ENCODE results near the gene TSPAN19.

TSPAN19 gene

DNA sequence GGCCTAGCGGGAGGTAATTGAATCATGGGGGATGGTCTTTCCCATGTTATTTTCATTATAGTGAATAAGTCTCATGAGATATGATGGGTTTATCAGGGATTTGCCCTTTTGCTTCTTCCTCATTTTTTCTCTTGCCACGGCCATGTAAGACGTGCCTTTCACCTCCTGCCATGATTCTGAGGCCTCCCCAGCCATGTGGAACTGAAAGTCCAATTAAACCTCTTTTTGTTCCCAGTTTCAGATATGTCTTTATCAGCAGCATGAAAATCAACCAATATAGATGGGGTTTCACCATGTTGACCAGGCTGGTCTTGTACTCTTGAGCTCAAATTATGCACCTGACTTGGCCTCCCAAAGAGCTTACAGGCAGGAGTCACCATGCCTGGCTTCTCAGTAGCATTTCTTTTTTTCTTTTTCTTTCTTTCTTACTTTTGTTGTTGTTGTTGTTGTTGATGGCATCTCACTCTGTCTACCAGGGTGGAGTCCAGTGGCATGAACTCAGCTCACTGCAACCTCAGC is 33.2 kb downstream of the TSPAN19 start:
- no peak for DNase-seq (ENCODE audit: low read depth, low spot score)

DNA sequence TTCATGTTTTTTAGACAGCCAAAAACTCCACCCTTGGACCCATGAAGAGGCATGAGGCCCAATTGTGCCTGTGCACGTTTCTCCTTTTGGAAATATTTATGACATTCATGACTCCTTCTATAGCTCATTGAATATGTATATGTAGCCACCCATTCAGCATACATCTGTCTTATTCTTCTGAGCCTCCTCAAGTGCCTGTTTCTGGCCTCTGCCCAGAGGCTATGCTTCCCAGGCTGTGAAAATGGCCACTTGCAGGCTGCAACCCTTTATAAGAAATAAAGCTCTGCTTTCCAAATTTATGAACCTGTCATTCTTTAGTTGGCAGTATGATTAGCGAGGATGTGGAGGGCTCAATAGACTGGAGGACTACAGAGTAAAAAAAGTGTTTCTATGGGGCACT is 35.3 kb downstream of the TSPAN19 start:
- DNase-seq (ENCODE audit: low read depth, low spot score): no peak

DNA sequence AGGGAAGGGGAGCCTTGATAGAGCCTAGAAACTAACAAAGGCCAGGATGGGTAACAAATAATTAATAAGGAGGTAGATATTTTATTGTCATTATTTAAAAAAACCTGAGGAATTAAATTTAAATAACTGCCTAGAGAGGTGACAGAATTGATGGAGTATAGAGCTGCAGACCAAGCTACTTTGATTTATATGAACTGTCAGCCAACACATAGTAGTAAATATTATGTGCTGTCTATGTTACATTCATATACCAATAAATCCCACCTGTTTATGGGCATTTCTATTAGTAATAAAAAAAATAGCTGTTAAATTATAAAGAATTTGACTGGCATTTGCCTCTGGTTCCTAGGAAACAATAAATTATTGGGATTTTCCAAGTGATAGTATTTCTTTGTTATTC is 37.7 kb downstream of the TSPAN19 start:
- no peak for DNase-seq (ENCODE audit: low read depth, low spot score)

DNA sequence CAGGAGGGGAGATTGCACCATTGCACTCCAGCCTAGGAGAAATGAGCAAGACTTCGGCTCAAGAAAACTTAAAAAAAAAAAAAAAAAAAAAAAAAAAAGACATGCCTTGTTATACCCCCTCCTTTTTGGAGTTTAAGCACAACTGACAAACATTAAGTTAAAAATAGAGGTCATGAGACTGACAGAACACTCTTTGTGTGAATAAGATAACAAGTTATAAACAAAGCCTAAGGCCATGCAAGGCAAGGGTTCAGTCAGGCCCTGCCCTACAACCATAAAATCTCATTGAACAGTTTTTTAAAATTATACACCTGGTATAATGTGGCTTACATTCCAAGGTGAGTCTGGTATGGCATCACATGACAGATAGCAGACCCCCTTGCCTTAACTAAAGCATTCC is 39.3 kb downstream of the TSPAN19 start:
- DNase-seq (ENCODE audit: low read depth, low spot score): no peak

DNA sequence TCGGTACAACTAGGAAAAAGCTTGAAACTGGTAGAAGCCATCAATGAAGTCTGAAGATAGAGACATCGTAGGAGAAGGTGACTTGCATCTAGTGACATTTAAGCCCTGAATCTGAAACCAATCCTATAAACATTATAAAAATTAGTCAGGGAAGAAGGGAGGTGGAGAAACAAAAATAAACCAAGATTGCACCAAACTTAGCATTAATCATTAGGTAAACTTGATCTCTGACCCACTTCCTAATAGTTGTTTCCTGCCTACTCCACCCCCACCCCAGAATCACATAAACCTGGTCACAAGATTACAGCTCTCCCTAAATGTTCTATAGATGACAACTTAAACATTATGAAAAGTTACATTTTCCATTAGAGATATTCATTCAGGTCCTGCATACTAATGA is 40.4 kb downstream of the TSPAN19 start:
- DNase-seq (ENCODE audit: low read depth, low spot score): no peak

DNA sequence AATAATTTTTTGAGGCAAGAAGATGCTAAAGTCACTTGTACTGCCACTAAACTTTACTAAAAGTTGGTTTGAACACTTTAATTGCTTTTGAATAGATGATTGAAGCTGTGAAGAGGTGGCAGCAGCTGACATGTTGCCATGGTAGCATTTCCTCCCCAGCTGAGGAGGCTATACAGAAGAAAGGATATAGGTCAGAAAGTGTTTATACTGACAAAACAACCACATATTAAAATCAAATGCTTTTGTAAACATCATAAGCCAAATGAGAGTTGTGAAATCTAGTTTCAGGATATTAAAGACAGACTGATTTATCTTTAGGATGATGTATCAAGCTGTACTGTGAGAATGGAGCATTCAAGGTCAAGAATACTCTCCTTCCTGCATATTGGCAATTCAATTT is 41.7 kb downstream of the TSPAN19 start:
- no peak for DNase-seq (ENCODE audit: low read depth, low spot score)

DNA sequence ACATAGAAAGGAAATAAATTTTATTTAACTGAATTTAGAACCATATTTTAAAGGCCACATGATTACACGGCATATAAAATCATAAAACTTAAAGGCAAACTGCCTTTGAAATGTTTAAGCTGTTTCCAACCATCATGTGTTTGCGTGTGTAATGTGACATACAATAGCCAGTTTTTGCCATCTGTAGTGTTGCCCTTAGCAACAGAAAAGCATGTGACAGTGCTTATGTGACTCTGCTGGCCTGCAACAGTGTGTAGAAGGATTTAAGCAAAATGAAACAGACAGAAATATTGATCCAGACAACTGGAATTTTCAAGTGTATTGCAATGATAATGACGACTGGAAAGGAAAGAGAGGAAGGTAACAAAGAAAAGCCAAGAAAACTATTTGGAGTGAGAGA is 49.5 kb downstream of the TSPAN19 start:
- DNase-seq (ENCODE audit: low read depth, low spot score): no peak

DNA sequence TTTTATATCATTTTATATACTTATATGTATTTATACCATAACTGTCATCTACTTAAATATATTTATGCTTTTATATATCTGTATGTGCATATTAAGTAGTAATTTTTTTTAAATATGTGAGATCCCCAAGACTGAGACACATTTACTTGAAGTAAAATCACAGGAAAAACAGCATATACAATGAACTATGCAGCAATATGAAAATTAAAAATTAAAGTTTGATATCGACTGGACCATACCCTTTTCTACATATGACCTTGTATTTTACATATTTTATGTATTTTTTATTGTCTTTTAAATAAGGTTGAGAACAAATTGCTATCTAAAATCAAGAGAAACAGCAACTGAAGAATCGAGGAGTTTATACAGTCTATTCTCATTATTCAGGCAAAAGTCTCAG is 50.0 kb downstream of the TSPAN19 start:
- no peak for DNase-seq (ENCODE audit: low read depth, low spot score)

DNA sequence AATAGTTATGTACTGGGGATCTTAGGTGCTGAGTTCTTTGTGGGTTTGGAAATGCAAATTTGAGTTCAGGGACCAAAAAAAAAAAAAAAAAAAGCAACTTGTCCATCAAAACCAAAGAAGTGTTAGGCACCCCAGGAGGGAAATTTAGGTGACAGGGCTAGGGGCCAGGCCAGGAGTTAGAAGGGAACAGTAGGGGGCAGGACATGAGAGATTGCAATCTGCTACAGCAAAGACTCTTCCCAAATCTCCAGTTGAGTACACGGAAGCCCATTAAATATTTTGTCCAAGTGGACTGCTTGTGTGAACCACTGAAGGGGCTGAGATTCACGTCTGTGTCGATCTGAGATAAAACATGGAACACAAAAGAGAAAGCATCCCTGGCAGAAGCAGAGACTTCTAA is 52.8 kb downstream of the TSPAN19 start:
- DNase-seq (ENCODE audit: low read depth, low spot score): no peak

DNA sequence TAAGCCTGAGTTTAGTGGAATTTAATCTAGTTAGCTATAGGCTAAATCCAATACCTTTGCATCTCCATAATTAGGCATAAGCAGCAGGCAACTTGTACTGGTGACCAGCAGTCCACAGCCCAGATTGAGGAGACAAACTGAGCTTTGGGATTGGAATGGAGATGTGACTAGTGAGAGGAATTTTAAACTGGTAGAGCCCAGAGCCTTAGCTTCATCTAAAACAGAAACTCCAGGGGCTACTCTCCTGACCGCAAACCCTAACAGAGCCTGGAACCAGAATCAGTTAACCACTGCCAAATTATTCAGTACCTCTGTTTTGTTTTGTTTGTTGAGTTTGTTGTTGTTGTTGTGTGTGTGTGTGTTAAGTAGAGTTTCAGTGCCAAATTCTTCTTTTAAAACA is 53.2 kb downstream of the TSPAN19 start:
- DNase-seq (ENCODE audit: low read depth, low spot score): no peak

DNA sequence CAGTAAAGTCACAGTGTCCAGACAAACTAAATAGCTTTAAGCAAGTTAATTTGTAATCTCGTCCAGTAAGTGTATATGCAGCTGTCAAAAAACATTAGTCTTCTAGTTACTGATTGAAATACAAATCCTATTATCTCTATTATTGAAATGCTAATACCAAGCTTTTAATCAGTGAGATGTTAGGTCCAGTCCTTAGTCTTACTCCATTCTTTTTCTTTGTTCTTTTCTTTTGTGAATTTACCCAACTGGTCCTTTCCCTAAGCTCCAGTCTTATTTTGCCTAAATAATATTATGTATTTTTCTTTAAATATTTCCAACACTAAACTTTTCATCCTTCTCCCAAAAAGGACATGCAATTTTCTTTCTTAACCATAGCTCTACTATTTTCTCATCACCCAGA is 57.2 kb downstream of the TSPAN19 start:
- no peak for DNase-seq (ENCODE audit: low read depth, low spot score)

DNA sequence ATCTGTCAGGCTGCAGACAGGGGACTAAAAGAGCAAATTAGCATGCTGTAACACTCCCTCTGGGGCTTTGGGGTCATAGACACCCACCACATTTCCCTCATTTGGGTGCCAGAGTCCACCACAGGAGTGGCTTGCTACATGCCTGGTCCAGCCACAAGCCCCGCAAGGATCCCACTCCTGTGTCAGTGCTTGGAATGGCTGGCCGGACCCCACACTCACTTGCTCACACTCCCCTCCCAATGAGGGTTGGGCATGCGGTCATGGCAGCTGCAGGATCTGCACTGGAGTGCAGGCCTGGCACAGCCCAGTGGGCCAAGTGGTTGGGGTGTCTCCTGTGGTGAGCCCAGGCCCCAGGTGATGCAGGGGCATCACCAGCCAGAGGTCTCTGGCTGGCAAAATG is 59.9 kb downstream of the TSPAN19 start:
- DNase-seq (ENCODE audit: low read depth, low spot score): no peak

DNA sequence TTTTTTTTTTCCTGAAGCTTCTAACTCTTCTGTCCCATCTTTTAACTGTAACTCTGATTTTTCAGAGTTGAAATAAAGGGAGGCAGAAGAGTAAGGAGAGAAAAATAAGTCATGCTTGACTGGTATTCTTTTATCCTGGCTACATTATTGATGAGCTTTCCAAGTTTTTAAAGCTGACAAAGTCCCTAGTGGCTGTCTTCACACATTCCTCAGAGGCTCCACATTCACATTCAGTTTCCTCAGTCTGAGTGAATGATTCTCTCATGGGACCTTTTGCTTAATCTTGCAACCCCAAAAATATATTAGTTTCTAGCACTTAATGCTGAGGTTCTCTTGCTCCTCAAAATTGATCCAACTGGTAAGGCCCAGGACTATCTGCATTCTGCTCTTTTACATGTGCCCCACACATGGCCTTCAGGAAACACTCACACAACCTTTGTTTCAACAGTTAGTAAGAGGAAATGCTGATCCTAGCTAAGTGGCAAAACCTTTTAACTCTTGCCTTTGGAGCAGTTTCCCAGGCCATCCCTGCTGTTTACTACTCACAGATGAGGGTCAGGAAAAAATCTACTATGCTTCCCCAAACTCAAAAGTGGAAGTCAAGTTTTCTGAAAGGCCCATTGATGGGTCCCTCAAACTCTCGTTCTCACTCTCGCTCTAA is 61.8 kb downstream of the TSPAN19 start:
- DNase-seq (ENCODE audit: low read depth, low spot score): no peak

DNA sequence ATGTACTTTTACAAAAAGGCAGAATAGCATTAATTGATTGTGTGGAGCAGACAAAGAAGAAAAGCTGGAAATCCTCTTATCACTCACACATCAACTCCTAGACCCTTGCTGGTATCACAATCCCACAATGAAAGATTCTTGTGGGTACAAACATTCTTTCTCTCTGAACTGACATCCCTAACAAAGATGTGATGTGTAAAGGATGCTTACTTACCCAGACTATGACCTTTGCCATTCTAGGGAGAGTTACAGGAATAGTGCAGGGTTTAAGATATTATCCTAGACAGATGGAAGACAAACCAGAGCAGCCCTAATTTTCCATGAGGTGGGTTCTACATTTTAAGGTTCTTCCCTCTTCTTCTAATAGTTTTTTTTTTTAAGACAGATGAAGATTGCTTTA is 63.1 kb downstream of the TSPAN19 start:
- DNase-seq (ENCODE audit: low read depth, low spot score): no peak

DNA sequence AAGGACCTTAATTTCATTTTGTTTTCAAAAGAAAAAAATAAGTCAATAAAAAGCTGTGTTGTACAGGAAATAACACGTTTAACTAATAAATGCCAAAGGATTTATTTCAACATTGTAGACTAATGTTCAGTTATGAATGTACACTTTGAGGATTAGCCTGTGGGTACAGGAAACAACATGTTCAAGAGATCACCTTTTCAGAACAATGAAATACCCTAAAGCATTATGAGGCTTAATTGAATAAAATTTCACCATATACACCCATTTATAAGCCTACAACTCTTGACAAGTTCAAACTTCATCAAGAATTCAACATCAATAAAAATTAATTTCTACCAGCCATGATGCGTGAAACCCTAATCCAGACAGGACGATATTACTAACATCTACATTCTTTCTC is 66.9 kb downstream of the TSPAN19 start:
- DNase-seq (ENCODE audit: low read depth, low spot score): no peak
